Testis (tissue), 3 donors: ENCODE data around the gene TCP11L1. TPM values are rescaled to one million over a fixed set of nuclear protein-coding genes. Genes with fewer than 3 reads are reported as not detected.
"Not testable (repeated sequence)": the region's sequence is repeated elsewhere in the genome, so short reads cannot be mapped to it uniquely, and the experiment has no call there.

Experiments
- DNase-seq: peaks from one replicate; pipeline ENCODE4 v3.0.0-alpha.2; 2019
- H3K27ac ChIP-seq, 2 donors: fragments of 200-600 bp; sonication (generic); one replicate each; pipeline ENCODE4 v1.5.1; 2019
- H3K27me3 ChIP-seq: fragments of 200-600 bp; sonication (generic); one replicate; pipeline ENCODE4 v1.5.1; 2019
- H3K36me3 ChIP-seq: fragments of 200-600 bp; sonication (generic); one replicate; pipeline ENCODE4 v1.5.1; 2017; ENCODE audit warnings: low read depth; ENCODE audit errors: missing control alignments
- H3K4me1 ChIP-seq: fragments of 200-600 bp; sonication (generic); one replicate; pipeline ENCODE4 v1.5.1; 2019
- H3K4me3 ChIP-seq, 2 donors: fragments of 200-600 bp; sonication (generic); one replicate each; pipeline ENCODE4 v1.5.1; 2017 to 2019
- H3K9me3 ChIP-seq: fragments of 200-600 bp; sonication (generic); one replicate; pipeline ENCODE4 v1.5.1; 2017
- CTCF ChIP-seq, 3 experiments: fragments of 450-650 bp in 2 of 3; fragments of 200-600 bp in 1 of 3; sonication (generic) in 1 of 3; IDR thresholded peaks; one replicate each; pipeline ENCODE4 v1.5.1; 2016 to 2019; ENCODE audit warnings: antibody characterized with exemption in 3 of 3, mild to moderate bottlenecking in 2 of 3, moderate library complexity in 1 of 3
- POLR2A ChIP-seq: fragments of 450-650 bp; IDR thresholded peaks from one replicate; pipeline ENCODE4 v1.6.1; 2017; ENCODE audit warnings: antibody characterized with exemption, mild to moderate bottlenecking, moderate library complexity
- WGBS, 2 donors: methylation state at CpG; one replicate each; pipeline ENCODE4 v1.1.5; 2018; 5-methylcytosine and 5-hydroxymethylcytosine counted together
- intact Hi-C: fragments of 100-400 bp; cut with DNase I; formaldehyde crosslinking; loops from one replicate; pipeline ENCODE4 v1.15.1; 2023; ENCODE audit warnings: low total_unique reads
- polyA plus RNA-seq: library from polyadenylated mRNA; stranded (reverse); fragments of 350-450 nt; fragmentation: Illumina TruSeq; extraction: RNeasy Lipid Tissue Mini Kit (QIAGEN cat#74804); gene quantifications from one replicate; pipeline ENCODE4 v1.2.3, GENCODE V29; 2014; ENCODE audit warnings: low read depth, low replicate concordance; ENCODE audit not compliant: insufficient read depth
- total RNA-seq, 2 donors: library from RNA; depleted of rRNA; stranded (reverse); fragments of >200 nt; gene quantifications; one replicate each; pipeline ENCODE4 v1.2.3, GENCODE V29; 2016

TCP11L1 gene
- total and polyA plus RNA-seq, 3 donors from 2014 or later = 13.6 to 31.9 (median 26.6) TPM

GRCh38 chr11:33044285-33044756, 4.9 kb downstream of the TCP11L1 start:
- H3K36me3 ChIP-seq = no peaks in the 10 kb centered on the region
- intact Hi-C loops = no loop called here
- WGBS, 2 donors = 91 to 95% methylated on average over 4 of the region's 4 CpGs
- TF ChIP-seq POLR2A (no peak), CTCF (IDR thresholded peaks at IDR 0.05) (no peak)
- H3K4me3 ChIP-seq = no peak overlapping the region
- no peak overlapping the region for H3K27ac ChIP-seq
- H3K9me3 ChIP-seq = no peaks in the 10 kb centered on the region
- H3K27me3 ChIP-seq = no peaks in the 10 kb centered on the region
- no peak for DNase-seq
- H3K4me1 ChIP-seq = peaks cover 13% of the 10 kb centered on the region

GRCh38 chr11:33045551-33046255, 6.3 kb downstream of the TCP11L1 start:
- Histone ChIP-seq H3K4me1 (peaks cover 6% of the 10 kb centered on the region), H3K9me3 (no peaks in the 10 kb centered on the region), H3K27me3 (no peaks in the 10 kb centered on the region), H3K4me3 (no peak overlapping the region), H3K36me3 (no peaks in the 10 kb centered on the region), H3K27ac (no peak overlapping the region)
- TF ChIP-seq CTCF (IDR thresholded peaks at IDR 0.05) (no peak), POLR2A (no peak)
- DNase-seq = no peak
- intact Hi-C loops = no loop called here
- WGBS, 2 donors = 82 to 87% methylated on average over 8 of the region's 8 CpGs

- H3K27me3 ChIP-seq, H3K4me1 ChIP-seq, intact Hi-C loops, H3K36me3 ChIP-seq, DNase-seq, H3K4me3 ChIP-seq, H3K9me3 ChIP-seq, H3K27ac ChIP-seq: not testable (repeated sequence)
- WGBS, 2 donors = 68 to 72% methylated on average over 6 of the region's 6 CpGs
Observed at GRCh38 chr11:33048701-33049100, 9.3 kb downstream of the TCP11L1 start.

GRCh38 chr11:33049565-33050408, 10.4 kb downstream of the TCP11L1 start:
- DNase-seq, H3K36me3 ChIP-seq, H3K4me1 ChIP-seq, intact Hi-C loops, H3K9me3 ChIP-seq, H3K27me3 ChIP-seq, H3K27ac ChIP-seq, H3K4me3 ChIP-seq: not testable (repeated sequence)
- 82 to 95% methylated on average over 2 to 3 of the region's 3 CpGs for WGBS, 2 donors

- Histone ChIP-seq H3K36me3 (no peaks in the 10 kb centered on the region), H3K27me3 (no peaks in the 10 kb centered on the region), H3K9me3 (no peaks in the 10 kb centered on the region), H3K4me1 (peaks cover 5% of the 10 kb centered on the region), H3K4me3 (no peak overlapping the region), H3K27ac (no peak overlapping the region)
- DNase-seq = no peak
- 83 to 85% methylated on average over 2 of the region's 2 CpGs for WGBS, 2 donors
- intact Hi-C loops = no loop called here
- TF ChIP-seq POLR2A = no peak
- no peak for TF ChIP-seq CTCF (IDR thresholded peaks at IDR 0.05)
Observed at GRCh38 chr11:33052231-33052630, 12.9 kb downstream of the TCP11L1 start.
